Glomerular visceral epithelial cell (primary cell): Measurements from ENCODE around the gene NEK2.
"Not testable (repeated sequence)": the region's sequence is repeated elsewhere in the genome, so short reads cannot be mapped to it uniquely, and the experiment has no call there.

Experiments used
- DNase-seq: peaks from one replicate; pipeline ENCODE4 v3.0.0-alpha.2; 2016; ENCODE audit errors: extremely low spot score

NEK2 gene

GRCh38 chr1:211632808-211633523 is 42.5 kb downstream of the NEK2 start:
- peak; percentile 94 for DNase-seq

GRCh38 chr1:211632117-211632807 is 43.2 kb downstream of the NEK2 start:
- DNase-seq: peak; percentile 63

GRCh38 chr1:211631168-211631567 is 44.3 kb downstream of the NEK2 start:
- DNase-seq: no peak

GRCh38 chr1:211630236-211631081 is 45.0 kb downstream of the NEK2 start:
- DNase-seq: no peak

- DNase-seq: no peak
These were observed 47.0 kb downstream of the NEK2 start for GRCh38 chr1:211628417-211628816.

- no peak for DNase-seq
These were observed 48.2 kb downstream of the NEK2 start for GRCh38 chr1:211627259-211627658.

GRCh38 chr1:211625866-211626265 is 49.6 kb downstream of the NEK2 start:
- DNase-seq: not testable (repeated sequence)

GRCh38 chr1:211625040-211625439 is 50.4 kb downstream of the NEK2 start:
- peak; percentile 45 for DNase-seq

GRCh38 chr1:211623515-211623914 is 51.9 kb downstream of the NEK2 start:
- DNase-seq: no peak

GRCh38 chr1:211621447-211622198 is 53.8 kb downstream of the NEK2 start:
- peak; percentile 80 for DNase-seq

GRCh38 chr1:211620097-211620496 is 55.3 kb downstream of the NEK2 start:
- no peak for DNase-seq

- no peak for DNase-seq
These were observed 56.1 kb downstream of the NEK2 start for GRCh38 chr1:211619033-211619996.

- DNase-seq: no peak
These were observed 58.5 kb downstream of the NEK2 start for GRCh38 chr1:211616965-211617297.

GRCh38 chr1:211616231-211616964 is 59.0 kb downstream of the NEK2 start:
- no peak for DNase-seq

- no peak for DNase-seq
These were observed 60.8 kb downstream of the NEK2 start for GRCh38 chr1:211614615-211615014.

GRCh38 chr1:211613951-211614350 is 61.5 kb downstream of the NEK2 start:
- DNase-seq: no peak

GRCh38 chr1:211613108-211613947 is 62.1 kb downstream of the NEK2 start:
- peak; percentile 76 for DNase-seq

GRCh38 chr1:211612786-211613107 is 62.7 kb downstream of the NEK2 start:
- DNase-seq: no peak
